MV-4-11 (cell line): ENCODE results near the gene PRKN.

Experiments
- DNase-seq: peaks from one replicate; lab custom pipeline; 2025; lab: John Stamatoyannopoulos, UW

PRKN gene

GRCh38 chr6:162377735-162378134 lies 349.8 kb downstream of the PRKN start:
- DNase-seq, result no peak

GRCh38 chr6:162373868-162374267 lies 353.7 kb downstream of the PRKN start:
- DNase-seq, result no peak

DNA sequence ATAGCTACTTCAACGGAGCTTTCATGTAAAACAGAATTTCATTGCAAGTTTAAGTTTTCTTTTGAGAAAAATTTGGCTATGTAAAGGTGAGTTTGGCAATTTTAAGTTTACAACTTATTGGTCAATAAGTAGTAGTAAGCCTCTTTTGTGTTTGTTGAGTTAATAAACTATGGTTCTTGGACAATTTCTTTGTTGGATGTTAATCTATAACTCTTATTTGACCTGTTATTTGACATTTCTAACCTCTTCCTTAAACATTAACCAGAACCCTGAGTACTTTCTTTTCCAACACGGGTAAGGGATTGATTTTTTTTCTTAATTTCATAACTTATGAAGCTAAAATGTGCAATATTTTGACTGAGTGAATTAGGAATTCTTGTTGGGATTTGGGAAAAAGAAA lies 354.4 kb downstream of the PRKN start:
- DNase-seq, result no peak

GRCh38 chr6:162372106-162372505 lies 355.5 kb downstream of the PRKN start:
- DNase-seq, result no peak

DNA sequence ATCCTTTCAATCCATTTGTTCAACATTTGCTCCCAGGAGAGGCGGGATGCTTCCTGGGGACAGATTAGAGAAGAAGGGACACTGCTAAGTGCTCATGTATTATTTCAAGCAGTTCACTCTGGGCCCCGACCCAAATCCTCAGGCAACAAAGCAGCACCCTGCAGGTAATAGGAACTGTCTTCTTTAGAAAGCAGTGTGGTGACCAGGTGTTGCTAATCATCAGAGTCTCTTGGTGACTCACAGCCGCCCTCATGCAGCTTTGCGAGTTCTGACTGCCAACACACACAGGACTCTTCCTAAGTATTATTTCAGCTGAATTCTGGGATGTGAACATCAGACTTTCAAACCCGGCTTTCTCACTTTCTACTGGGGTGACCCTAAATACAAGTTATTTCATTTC lies 356.4 kb downstream of the PRKN start:
- no peak for DNase-seq

GRCh38 chr6:162369091-162369490 lies 358.5 kb downstream of the PRKN start:
- no peak for DNase-seq

- DNase-seq, result no peak
Observed at GRCh38 chr6:162364488-162364887, 363.1 kb downstream of the PRKN start.

- no peak for DNase-seq
Observed at GRCh38 chr6:162363757-162364156, 363.8 kb downstream of the PRKN start.

- no peak for DNase-seq
Observed at GRCh38 chr6:162360901-162361567, 366.5 kb downstream of the PRKN start.

DNA sequence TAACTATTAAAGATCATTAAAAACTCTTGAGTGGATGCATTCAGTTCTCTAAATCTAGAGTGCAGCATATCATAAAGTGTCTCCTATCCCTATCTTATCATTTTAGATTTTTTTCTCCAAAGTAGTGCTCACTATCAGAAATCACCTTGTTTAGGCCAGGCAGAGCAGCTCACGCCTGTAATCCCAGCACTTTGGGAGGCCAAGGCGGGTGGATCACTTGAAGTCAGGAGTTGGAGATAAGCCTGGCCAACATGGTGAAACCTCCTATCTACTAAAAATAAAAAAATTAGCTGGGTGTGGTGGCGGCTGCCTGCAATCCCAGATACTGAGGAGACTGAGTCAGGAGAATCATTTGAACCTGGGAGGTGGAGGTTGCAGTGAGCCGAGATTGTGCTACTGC lies 368.9 kb downstream of the PRKN start:
- DNase-seq, result no peak

GRCh38 chr6:162345051-162345511 lies 382.5 kb downstream of the PRKN start:
- no peak for DNase-seq

GRCh38 chr6:162344646-162345010 lies 382.9 kb downstream of the PRKN start:
- no peak for DNase-seq

GRCh38 chr6:162343936-162344645 lies 383.5 kb downstream of the PRKN start:
- no peak for DNase-seq

DNA sequence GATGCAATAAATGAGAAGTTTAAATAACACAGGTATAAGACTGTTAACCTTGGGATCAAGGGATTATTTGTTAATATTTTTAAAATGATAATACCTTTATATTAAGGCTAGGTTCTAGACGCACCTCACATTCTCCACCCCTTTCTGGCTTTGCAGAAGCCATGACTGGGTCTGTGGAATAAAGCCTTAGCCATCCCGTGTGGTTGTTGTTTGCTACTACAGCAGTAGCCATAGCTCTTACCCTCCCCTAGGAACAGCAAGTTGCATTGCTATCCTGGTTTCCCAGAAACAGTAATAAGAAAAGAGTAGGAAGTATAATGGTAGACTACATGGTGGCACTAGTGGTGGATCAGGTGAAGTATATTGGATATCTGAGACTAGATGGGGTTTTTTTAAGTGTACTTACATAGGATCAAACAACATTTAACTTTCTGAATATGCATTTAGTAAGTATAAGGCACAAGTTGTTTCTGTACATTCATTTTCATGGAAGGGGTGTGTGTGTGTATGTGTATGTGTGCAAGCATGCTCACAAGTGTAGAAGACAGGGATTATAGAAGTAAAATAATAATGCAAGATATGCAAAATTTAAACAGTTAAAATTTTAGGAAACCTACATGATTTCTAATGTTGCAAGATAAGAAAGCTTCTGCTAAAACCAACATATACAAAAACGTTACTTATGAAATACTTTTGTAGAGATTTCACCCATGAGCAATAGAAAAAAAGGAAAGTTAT lies 384.2 kb downstream of the PRKN start:
- no peak for DNase-seq

- DNase-seq, result no peak
Observed at GRCh38 chr6:162337412-162337811, 390.2 kb downstream of the PRKN start.

GRCh38 chr6:162336359-162336758 lies 391.2 kb downstream of the PRKN start:
- DNase-seq, result no peak

DNA sequence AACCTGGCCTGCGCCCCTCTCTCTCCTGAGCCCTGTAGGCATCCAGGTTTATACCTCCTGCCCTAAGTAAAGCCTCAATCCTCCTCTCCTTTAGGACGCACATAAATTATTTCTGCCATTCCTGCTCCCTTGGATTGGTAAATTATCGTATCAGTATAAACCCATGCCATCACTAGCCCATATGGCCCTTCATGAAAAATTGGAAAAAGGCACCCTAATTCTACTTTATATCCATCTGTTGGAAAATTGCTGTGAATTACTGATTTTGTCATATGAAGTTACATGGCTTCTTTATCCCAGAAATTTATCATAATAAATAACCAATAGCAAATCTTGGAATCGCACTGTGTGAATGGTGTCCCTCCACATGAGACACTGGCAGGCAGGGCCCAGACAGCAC lies 395.2 kb downstream of the PRKN start:
- DNase-seq, result no peak

GRCh38 chr6:162331911-162332310 lies 395.7 kb downstream of the PRKN start:
- DNase-seq, result no peak

GRCh38 chr6:162325826-162326225 lies 401.7 kb downstream of the PRKN start:
- DNase-seq, result no peak

DNA sequence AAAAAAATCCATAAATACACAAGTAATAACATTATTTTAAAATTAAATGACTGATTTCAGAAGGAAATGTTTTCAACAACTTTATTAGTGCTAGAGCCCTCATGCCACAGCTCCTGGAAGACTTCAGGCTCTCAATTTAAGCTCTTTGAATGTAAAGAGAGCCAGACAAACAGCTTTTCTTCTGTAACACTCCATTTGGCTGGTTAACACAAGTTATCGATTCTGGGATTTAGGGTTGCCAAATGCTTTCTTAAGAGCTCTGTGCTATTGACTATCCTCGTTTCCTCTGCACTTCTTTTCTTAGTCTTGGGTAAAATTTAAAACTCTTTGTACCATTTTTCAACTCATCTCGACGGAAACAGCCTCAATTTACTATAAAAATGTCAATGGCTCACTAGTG lies 402.5 kb downstream of the PRKN start:
- DNase-seq, result no peak

- DNase-seq, result no peak
Observed at GRCh38 chr6:162315291-162315690, 412.3 kb downstream of the PRKN start.

- no peak for DNase-seq
Observed at GRCh38 chr6:162313922-162314660, 413.5 kb downstream of the PRKN start.
